ENCODE results near the gene METRN. TPM values are rescaled to one million over a fixed set of nuclear protein-coding genes. Genes with fewer than 3 reads are reported as not detected.

Gene METRN
- total and polyA plus RNA-seq, 2 donors (not counting 1 experiment from before 2014, with no cell fraction given): 6.9 to 10.4 TPM

- H3K9me3 ChIP-seq (ENCODE audit: control extremely low read depth in 1 of 3, control insufficient read depth in 2 of 3, insufficient read depth in 1 of 3, low read length in 2 of 3): no peaks in the 10 kb centered on the region
- H3K4me2 ChIP-seq (replicated peaks; ENCODE audit: low read depth, low read length, poor library complexity, severe bottlenecking): peak within 1 kb of the TSS; percentile 97
- peaks cover 0 to 27% of the 10 kb centered on the region in 2 experiments for H3K36me3 ChIP-seq (replicated peaks in 1 of 2; ENCODE audit: control extremely low read depth in 1 of 2, control insufficient read depth in 1 of 2, extremely low read depth in 1 of 2, insufficient read depth in 2 of 2, low read length in 1 of 2)
- DNase-seq (peak; percentile 98), ATAC-seq (ENCODE audit: low read depth) (peak; percentile 48)
- no peaks in the 10 kb centered on the region for H3K27me3 Mint-ChIP-seq
- H2AFZ ChIP-seq (ENCODE audit: insufficient read depth, low read depth, low read length, poor library complexity, severe bottlenecking): peak within 1 kb of the TSS; percentile 73
- WGBS (ENCODE audit: insufficient coverage): 3% methylated on average over 91 of the region's 91 CpGs
- peak within 1 kb of the TSS in 4 of 5 experiments; percentile 57 to 72 (median 63) for H3K4me3 ChIP-seq (ENCODE audit: control extremely low read depth in 1 of 5, extremely low read depth in 1 of 5, insufficient read depth in 1 of 5, low read depth in 2 of 5, low read length in 4 of 5)
- peaks cover 32% of the 10 kb centered on the region for H4K20me1 ChIP-seq (ENCODE audit: control insufficient read depth, insufficient read depth, low read length, poor library complexity, severe bottlenecking)
- H3K27ac ChIP-seq (ENCODE audit: low read length in 2 of 2): peak within 1 kb of the TSS; percentile 64 to 89
- intact Hi-C loops (cut with micrococcal nuclease): loop anchor here (1.0 to 5.0 kb wide), 6 partner anchors 15 to 57 kb away; partner anchors contain the start of genes ANTKMT, CIAO3, MCRIP2 and RHOT2
- H3K4me1 ChIP-seq (ENCODE audit: control insufficient read depth in 2 of 2, insufficient read depth in 2 of 2, low read length in 2 of 2): peaks cover 31 to 48% of the 10 kb centered on the region in 2 donors
- ChIA-PET POLR2A (interaction anchor here (0.6 to 1.4 kb wide), 4 partner anchors 17 to 608 kb away, joined by 3 to 4 read pairs (median 4); partner anchors contain the start of genes ANTKMT and RHOT2), CTCF (interaction anchor here (0.8 to 0.9 kb wide), 2 partner anchors 21 to 37 kb away, joined by 3 read pairs; partner anchors contain the start of gene ANTKMT)
- H3K9me3 Mint-ChIP-seq (ENCODE audit: insufficient read depth): no peaks in the 10 kb centered on the region
- H3K9ac ChIP-seq (ENCODE audit: low read length): peak within 1 kb of the TSS; percentile 73
- H3K4me1 Mint-ChIP-seq: peaks cover 32% of the 10 kb centered on the region
- peak within 1 kb of the TSS; percentile 86 for H3K4me3 Mint-ChIP-seq
- H3K27me3 ChIP-seq (replicated peaks in 1 of 4; ENCODE audit: control extremely low read depth in 1 of 4, control insufficient read depth in 3 of 4, insufficient read depth in 4 of 4, low read length in 3 of 4): no peaks in the 10 kb centered on the region
- peak within 1 kb of the TSS; percentile 91 for H3K27ac Mint-ChIP-seq
- TF ChIP-seq CTCF (IDR thresholded peaks at IDR 0.05) (no peak), EZH2 (IDR thresholded peaks at IDR 0.05; ENCODE audit: borderline replicate concordance, insufficient read depth, low read depth, low read length, poor library complexity, severe bottlenecking) (no peak)
- H3K79me2 ChIP-seq (ENCODE audit: control insufficient read depth, insufficient read depth, low read length): peaks cover 43% of the 10 kb centered on the region
Measured at GRCh38 chr16:684071-684794, 30.7 kb upstream of the METRN start, which contains the start of gene JMJD8. Gene JMJD8 (minus strand): TSS chr16:684334. CDS start chr16:684319, 15 bp downstream.
